Kidney (tissue), 14 donors: ENCODE measurements around the gene TIMD4. TPM values are rescaled to one million over a fixed set of nuclear protein-coding genes. Genes with fewer than 3 reads are reported as not detected.

ENCODE experiments used
- DNase-seq, 5 donors: peaks; one replicate each; pipeline ENCODE4 v3.0.0-alpha.2; 2013 to 2020
- FAIRE-seq: peaks from 2 replicates; lab custom pipeline; 2012; peaks lifted over from hg19 to GRCh38; lab: Jason Lieb, UNC
- H3K27ac ChIP-seq, 2 donors: one replicate each; pipeline ENCODE4 v1.7.0; 2013; ENCODE audit warnings: low read depth in 2 of 2, low read length in 2 of 2, inconsistent platforms in 1 of 2
- H3K27me3 ChIP-seq: one replicate; pipeline ENCODE4 v1.7.1; 2013; ENCODE audit warnings: low read length, inconsistent platforms; ENCODE audit not compliant: control insufficient read depth, insufficient read depth
- H3K36me3 ChIP-seq, 3 donors: one replicate each; pipeline versions ENCODE4 v1.7.0 to v1.7.1; 2013; ENCODE audit warnings: low read length in 3 of 3, control low read depth in 1 of 3, inconsistent platforms in 1 of 3; ENCODE audit not compliant: insufficient read depth in 3 of 3, control insufficient read depth in 2 of 3
- H3K4me1 ChIP-seq, 3 donors: one replicate each; pipeline versions ENCODE4 v1.7.0 to v1.7.1; 2013; ENCODE audit warnings: low read length in 3 of 3, inconsistent platforms in 1 of 3, low read depth in 1 of 3; ENCODE audit not compliant: control insufficient read depth in 2 of 3, insufficient read depth in 2 of 3
- H3K4me3 ChIP-seq, 3 donors: one replicate each; pipeline versions ENCODE4 v1.7.0 to v1.8.1; 2013; ENCODE audit warnings: low read length in 3 of 3, control low read depth in 1 of 3, inconsistent platforms in 1 of 3
- H3K9ac ChIP-seq, 3 donors: one replicate each; pipeline versions ENCODE4 v1.7.0 to v1.7.1; 2013; ENCODE audit warnings: low read length in 3 of 3, control low read depth in 1 of 3, inconsistent platforms in 1 of 3
- H3K9me3 ChIP-seq, 3 donors: one replicate each; pipeline versions ENCODE4 v1.7.0 to v1.7.1; 2013; ENCODE audit warnings: low read length in 3 of 3, control low read depth in 1 of 3, inconsistent platforms in 1 of 3; ENCODE audit not compliant: control insufficient read depth in 2 of 3, insufficient read depth in 1 of 3
- intact Hi-C: fragments of 100-400 bp; cut with DNase I; formaldehyde crosslinking; loops from one replicate; pipeline ENCODE4 v1.11.1; 2022
- polyA plus RNA-seq: library from polyadenylated mRNA; stranded (reverse); fragments of 350-450 nt; fragmentation: Illumina TruSeq; extraction: RNeasy Lipid Tissue Mini Kit (QIAGEN cat#74804); gene quantifications from one replicate; pipeline ENCODE4 v1.2.3, GENCODE V29; 2014; ENCODE audit warnings: low read depth, low replicate concordance; ENCODE audit not compliant: insufficient read depth
- total RNA-seq: library from RNA; stranded (reverse); fragmentation: NEBNext Ultra II Directional; extraction: Animal tissue kit (Norgen Biotek cat#: 25700); gene quantifications from one replicate; pipeline ENCODE4 v1.2.1, GENCODE V29; 2021
- TF ChIP-seq, protein P1 (sequence below): IDR thresholded peaks from 3 replicates; pipeline ENCODE4 v1.5.1; 2012; ENCODE audit warnings: mild to moderate bottlenecking, moderate library complexity, borderline replicate concordance; ENCODE audit not compliant: insufficient read depth; ENCODE audit errors: extremely low read depth
- donor health status: control.
- donor health status: control.
- donor health status: control.
- donor health status: control.
- donor health status: control.
- donor health status: DM: yes; HTN: yes; CAD: no.
- donor health status: Normal renal cell carcinoma (clear cell type).

TIMD4 gene
- total and polyA plus RNA-seq, 2 donors from 2014 or later: 2.3 to 8.0 TPM

GRCh38 chr5:156883316-156883875 is 79.6 kb downstream of the TIMD4 start:
- Histone ChIP-seq H3K9ac (no peak overlapping the region), H3K36me3 (no peaks in the 10 kb centered on the region), H3K9me3 (no peaks in the 10 kb centered on the region), H3K27me3 (no peaks in the 10 kb centered on the region), H3K4me3 (no peak overlapping the region), H3K27ac (no peak overlapping the region), H3K4me1 (no peaks in the 10 kb centered on the region)
- TF ChIP-seq, protein P1, sequence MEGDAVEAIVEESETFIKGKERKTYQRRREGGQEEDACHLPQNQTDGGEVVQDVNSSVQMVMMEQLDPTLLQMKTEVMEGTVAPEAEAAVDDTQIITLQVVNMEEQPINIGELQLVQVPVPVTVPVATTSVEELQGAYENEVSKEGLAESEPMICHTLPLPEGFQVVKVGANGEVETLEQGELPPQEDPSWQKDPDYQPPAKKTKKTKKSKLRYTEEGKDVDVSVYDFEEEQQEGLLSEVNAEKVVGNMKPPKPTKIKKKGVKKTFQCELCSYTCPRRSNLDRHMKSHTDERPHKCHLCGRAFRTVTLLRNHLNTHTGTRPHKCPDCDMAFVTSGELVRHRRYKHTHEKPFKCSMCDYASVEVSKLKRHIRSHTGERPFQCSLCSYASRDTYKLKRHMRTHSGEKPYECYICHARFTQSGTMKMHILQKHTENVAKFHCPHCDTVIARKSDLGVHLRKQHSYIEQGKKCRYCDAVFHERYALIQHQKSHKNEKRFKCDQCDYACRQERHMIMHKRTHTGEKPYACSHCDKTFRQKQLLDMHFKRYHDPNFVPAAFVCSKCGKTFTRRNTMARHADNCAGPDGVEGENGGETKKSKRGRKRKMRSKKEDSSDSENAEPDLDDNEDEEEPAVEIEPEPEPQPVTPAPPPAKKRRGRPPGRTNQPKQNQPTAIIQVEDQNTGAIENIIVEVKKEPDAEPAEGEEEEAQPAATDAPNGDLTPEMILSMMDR: no peak
- FAIRE-seq (no peak), DNase-seq (no peak)
- intact Hi-C loops: no loop called here

DNA sequence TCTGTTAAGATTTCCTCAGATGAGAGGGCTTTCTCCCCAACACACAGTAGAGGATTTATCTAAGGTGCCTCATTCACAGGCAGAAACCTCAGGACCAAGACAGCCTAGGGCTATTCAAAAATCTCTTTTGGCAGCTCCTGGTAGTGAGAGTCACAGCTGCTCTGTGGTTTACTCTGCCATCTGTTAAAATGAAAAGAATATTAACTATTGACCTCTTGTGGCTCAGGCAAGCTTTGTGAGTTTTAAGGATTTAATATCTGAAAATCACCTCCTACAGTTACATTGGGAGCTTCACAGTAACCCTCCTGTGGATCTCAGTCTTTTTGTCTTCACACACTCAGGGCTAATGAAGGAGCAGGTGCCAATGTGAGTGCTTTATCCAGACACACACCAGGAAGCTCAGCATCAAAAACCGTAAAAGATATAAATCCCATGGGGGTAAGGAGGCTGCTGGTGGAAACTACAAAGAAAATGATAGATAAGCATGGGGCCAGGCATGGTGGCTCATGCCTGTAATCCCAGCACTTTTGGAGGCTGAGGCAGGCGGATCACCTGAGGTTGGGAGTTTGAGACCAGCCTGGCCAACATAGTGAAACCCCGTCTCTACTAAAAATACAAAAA is 83.3 kb downstream of the TIMD4 start:
- H3K27ac ChIP-seq: no peak overlapping the region
- no peak for FAIRE-seq
- TF ChIP-seq, protein P1: no peak

GRCh38 chr5:156871212-156871611 is 91.8 kb downstream of the TIMD4 start:
- DNase-seq (no peak), FAIRE-seq (no peak)
- intact Hi-C loops: no loop called here
- no peak overlapping the region for H3K4me3 ChIP-seq
- TF ChIP-seq, protein P1: no peak
- no peaks in the 10 kb centered on the region for H3K4me1 ChIP-seq
- no peaks in the 10 kb centered on the region for H3K36me3 ChIP-seq
- H3K27ac ChIP-seq: no peak overlapping the region
- no peaks in the 10 kb centered on the region for H3K27me3 ChIP-seq
- peaks cover 0 to 8% (median 0%) of the 10 kb centered on the region in 3 donors for H3K9me3 ChIP-seq
- H3K9ac ChIP-seq: no peak overlapping the region

More for the DNA sequence above, 83.3 kb downstream of the TIMD4 start:
- Histone ChIP-seq H3K27me3 (no peaks in the 10 kb centered on the region), H3K9ac (no peak overlapping the region), H3K4me3 (no peak overlapping the region), H3K36me3 (no peaks in the 10 kb centered on the region), H3K4me1 (no peaks in the 10 kb centered on the region), H3K9me3 (no peaks in the 10 kb centered on the region)
- intact Hi-C loops: no loop called here
- DNase-seq: no peak
